A673 (cell line): ENCODE results near the gene NPR3.

Experiments used
- EZH2 ChIP-seq: fragments of 200-600 bp; sonication (generic); IDR thresholded peaks from 2 replicates; pipeline ENCODE4 v1.6.1; 2017; ENCODE audit warnings: borderline replicate concordance, low read depth, mild to moderate bottlenecking, mixed read lengths, antibody characterized with exemption, low read length; ENCODE audit not compliant: poor library complexity, severe bottlenecking
- TF ChIP-seq, protein P1 (sequence below): fragments of 300-800, 200-600 bp; sonication (generic); conservative IDR thresholded peaks from 2 replicates; pipeline ENCODE4 v1.5.1; 2017; ENCODE audit warnings: low read depth, mild to moderate bottlenecking, antibody characterized with exemption, low read length, moderate library complexity, mixed read lengths

DNA sequence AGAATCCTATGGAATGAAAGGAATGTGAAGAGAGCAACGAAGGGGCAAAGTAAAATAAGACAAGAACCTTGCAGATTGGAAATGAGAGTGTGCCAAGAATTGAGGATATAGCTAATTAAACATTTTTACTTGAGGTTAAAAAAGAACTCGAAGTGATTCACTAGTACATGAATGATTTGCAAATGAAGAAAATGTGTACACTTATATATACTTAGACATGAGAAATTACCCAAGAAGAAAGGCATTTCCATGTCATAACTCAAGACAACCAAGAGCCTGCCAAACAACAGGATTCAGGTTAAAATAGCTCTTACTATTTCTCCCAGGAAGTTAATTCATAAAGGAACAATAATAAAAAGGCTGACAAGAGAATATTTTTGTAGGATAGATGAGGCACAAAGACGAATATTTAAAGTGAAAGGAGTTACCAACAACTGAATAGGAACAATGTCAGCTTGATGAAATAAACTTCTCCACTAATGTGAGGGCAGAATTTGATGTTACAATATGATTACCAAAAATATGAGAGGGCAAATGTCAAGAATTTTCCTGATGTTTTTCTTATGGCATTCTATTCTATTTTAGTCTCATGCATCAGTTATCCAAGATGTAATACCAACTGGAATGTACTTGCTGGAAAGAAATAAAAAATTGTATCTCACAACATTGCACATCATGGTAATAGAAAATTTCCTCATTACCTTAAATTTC lies 18.9 kb upstream of the NPR3 start:
- TF ChIP-seq, protein P1, sequence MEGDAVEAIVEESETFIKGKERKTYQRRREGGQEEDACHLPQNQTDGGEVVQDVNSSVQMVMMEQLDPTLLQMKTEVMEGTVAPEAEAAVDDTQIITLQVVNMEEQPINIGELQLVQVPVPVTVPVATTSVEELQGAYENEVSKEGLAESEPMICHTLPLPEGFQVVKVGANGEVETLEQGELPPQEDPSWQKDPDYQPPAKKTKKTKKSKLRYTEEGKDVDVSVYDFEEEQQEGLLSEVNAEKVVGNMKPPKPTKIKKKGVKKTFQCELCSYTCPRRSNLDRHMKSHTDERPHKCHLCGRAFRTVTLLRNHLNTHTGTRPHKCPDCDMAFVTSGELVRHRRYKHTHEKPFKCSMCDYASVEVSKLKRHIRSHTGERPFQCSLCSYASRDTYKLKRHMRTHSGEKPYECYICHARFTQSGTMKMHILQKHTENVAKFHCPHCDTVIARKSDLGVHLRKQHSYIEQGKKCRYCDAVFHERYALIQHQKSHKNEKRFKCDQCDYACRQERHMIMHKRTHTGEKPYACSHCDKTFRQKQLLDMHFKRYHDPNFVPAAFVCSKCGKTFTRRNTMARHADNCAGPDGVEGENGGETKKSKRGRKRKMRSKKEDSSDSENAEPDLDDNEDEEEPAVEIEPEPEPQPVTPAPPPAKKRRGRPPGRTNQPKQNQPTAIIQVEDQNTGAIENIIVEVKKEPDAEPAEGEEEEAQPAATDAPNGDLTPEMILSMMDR, result no peak
- TF ChIP-seq EZH2, result no peak
